BLaER1 treated with 17β-estradiol and CSF1 and Interleukin-3, amounts not matched to agents 10 nM and 100 nM (cell line): Measurements from ENCODE around the gene MRFAP1L1.
"Not testable (repeated sequence)": the region's sequence is repeated elsewhere in the genome, so short reads cannot be mapped to it uniquely, and the experiment has no call there.

Source experiments
- H3K27ac ChIP-seq, 11 experiments: shearing (Covaris generic); formaldehyde crosslinking; 2 replicates each; pipeline ENCODE4 v1.8.1; 2022
- H3K27me3 ChIP-seq, 11 experiments: shearing (Covaris generic); formaldehyde crosslinking; 2 replicates each; pipeline ENCODE4 v1.8.1; 2022
- H3K36me3 ChIP-seq, 11 experiments: shearing (Covaris generic); formaldehyde crosslinking; 2 replicates each; pipeline ENCODE4 v1.8.1; 2022
- H3K4me1 ChIP-seq, 10 experiments: shearing (Covaris generic); formaldehyde crosslinking; 2 replicates each; pipeline ENCODE4 v1.8.1; 2022
- H3K4me2 ChIP-seq, 11 experiments: shearing (Covaris generic); formaldehyde crosslinking; 2 replicates each; pipeline ENCODE4 v1.8.1; 2022
- H3K4me3 ChIP-seq, 10 experiments: shearing (Covaris generic); formaldehyde crosslinking; 2 replicates each; pipeline ENCODE4 v1.8.1; 2022
- H3K9ac ChIP-seq, 11 experiments: shearing (Covaris generic); formaldehyde crosslinking; 2 replicates each; pipeline ENCODE4 v1.8.1; 2022
- H3K9me3 ChIP-seq, 11 experiments: shearing (Covaris generic); formaldehyde crosslinking; replicated peaks in 1 of 11; 2 replicates each; pipeline ENCODE4 v1.8.1; 2022
- H4K20me1 ChIP-seq, 11 experiments: shearing (Covaris generic); formaldehyde crosslinking; 2 replicates each; pipeline ENCODE4 v1.8.1; 2022
- Cebpa-rat ChIP-seq, 11 experiments: shearing (Covaris generic); IDR thresholded peaks; 2 replicates each; pipeline ENCODE4 v1.8.1; 2022

MRFAP1L1 gene

GRCh38 chr4:6730603-6731317 is 21.1 kb upstream of the MRFAP1L1 start:
- H3K9ac ChIP-seq, result no peak overlapping the region
- peak overlapping the region in 4 of 11 experiments; percentile 13 to 29 (median 18); a peak in 4 of 22 replicates for H3K4me2 ChIP-seq
- no peak for TF ChIP-seq Cebpa-rat (IDR thresholded peaks at IDR 0.05)
- H3K27ac ChIP-seq, result peak overlapping the region in 1 of 11 experiments; percentile 27; a peak in 1 of 22 replicates
- H4K20me1 ChIP-seq, result no peaks in the 10 kb centered on the region
- H3K36me3 ChIP-seq, result no peaks in the 10 kb centered on the region
- H3K4me3 ChIP-seq, result no peak overlapping the region
- H3K27me3 ChIP-seq, result no peaks in the 10 kb centered on the region
- peaks cover 37 to 61% (median 41%) of the 10 kb centered on the region in 10 experiments for H3K4me1 ChIP-seq
- H3K9me3 ChIP-seq, result no peaks in the 10 kb centered on the region

DNA sequence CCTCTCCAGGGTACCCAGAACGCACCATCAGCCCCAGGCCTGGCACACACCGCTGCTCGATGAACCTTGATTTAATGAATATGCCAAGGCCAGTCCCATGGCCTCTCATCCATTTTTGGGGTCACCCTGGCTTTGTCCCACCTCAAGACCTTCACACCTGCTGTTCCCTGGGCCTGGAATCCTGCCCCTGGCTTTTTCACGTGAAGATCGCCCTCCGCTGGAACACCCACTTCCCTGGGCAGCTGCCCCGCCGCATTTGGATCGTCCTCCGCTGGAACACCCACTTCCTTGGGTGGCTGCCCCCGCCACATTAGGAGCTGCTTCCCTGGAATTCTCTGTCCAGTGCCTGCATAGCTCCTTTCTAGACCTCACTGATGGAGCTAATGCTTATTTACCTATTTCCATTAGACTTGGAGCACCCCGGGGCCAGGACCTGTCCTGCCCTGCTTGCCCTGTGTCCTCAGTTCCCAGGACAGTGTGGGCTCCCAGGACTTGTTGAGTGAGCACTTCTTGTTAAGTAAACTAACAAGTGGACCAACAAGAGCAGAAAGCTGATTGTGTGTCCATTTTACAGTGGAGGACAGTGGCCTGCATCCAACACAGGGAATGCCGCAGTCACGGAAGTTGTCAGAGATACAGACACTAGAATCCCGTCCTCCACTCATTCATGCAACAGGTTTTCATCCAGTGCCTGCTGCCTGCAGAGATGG is 18.8 kb upstream of the MRFAP1L1 start:
- H4K20me1 ChIP-seq, result no peaks in the 10 kb centered on the region
- peak overlapping the region in 1 of 11 experiments; percentile 34; a peak in 3 of 22 replicates for H3K9ac ChIP-seq
- peaks cover 37 to 54% (median 43%) of the 10 kb centered on the region in 10 experiments for H3K4me1 ChIP-seq
- H3K27ac ChIP-seq, result peak overlapping the region in 3 of 11 experiments; percentile 14 to 53 (median 43); a peak in 7 of 22 replicates
- H3K4me2 ChIP-seq, result peak overlapping the region; percentile 36 to 84 (median 73)
- no peaks in the 10 kb centered on the region for H3K36me3 ChIP-seq
- TF ChIP-seq Cebpa-rat (IDR thresholded peaks at IDR 0.05), result no peak
- no peak overlapping the region for H3K4me3 ChIP-seq
- no peaks in the 10 kb centered on the region for H3K27me3 ChIP-seq
- no peaks in the 10 kb centered on the region for H3K9me3 ChIP-seq

- Histone ChIP-seq H3K36me3 (no peaks in the 10 kb centered on the region), H3K27ac (peak overlapping the region in 3 of 11 experiments; percentile 14 to 53 (median 43); a peak in 7 of 22 replicates), H3K27me3 (no peaks in the 10 kb centered on the region), H3K4me2 (peak overlapping the region; percentile 36 to 84 (median 73)), H3K9me3 (no peaks in the 10 kb centered on the region), H4K20me1 (no peaks in the 10 kb centered on the region), H3K4me3 (no peak overlapping the region), H3K9ac (no peak overlapping the region), H3K4me1 (peaks cover 31 to 48% (median 41%) of the 10 kb centered on the region in 10 experiments)
- TF ChIP-seq Cebpa-rat (IDR thresholded peaks at IDR 0.05), result no peak
Measured at GRCh38 chr4:6727943-6728250, 18.2 kb upstream of the MRFAP1L1 start.

GRCh38 chr4:6727081-6727942 is 17.6 kb upstream of the MRFAP1L1 start:
- Histone ChIP-seq H3K9me3 (no peaks in the 10 kb centered on the region), H4K20me1 (no peaks in the 10 kb centered on the region), H3K36me3 (no peaks in the 10 kb centered on the region), H3K9ac (peak overlapping the region; percentile 23 to 78 (median 71); a peak in 19 of 22 replicates), H3K27ac (peak overlapping the region; percentile 33 to 85 (median 70); a peak in 21 of 22 replicates), H3K4me1 (peaks cover 25 to 42% (median 35%) of the 10 kb centered on the region in 10 experiments), H3K4me3 (peak overlapping the region in 8 of 10 experiments; percentile 4 to 41 (median 23); a peak in 6 of 20 replicates), H3K4me2 (peak overlapping the region; percentile 76 to 91 (median 86)), H3K27me3 (no peaks in the 10 kb centered on the region)
- TF ChIP-seq Cebpa-rat (IDR thresholded peaks at IDR 0.05), result no peak

GRCh38 chr4:6725427-6725961 is 15.8 kb upstream of the MRFAP1L1 start:
- H3K4me3 ChIP-seq, H3K27ac ChIP-seq, H4K20me1 ChIP-seq, H3K36me3 ChIP-seq, H3K4me2 ChIP-seq, H3K9me3 ChIP-seq, H3K27me3 ChIP-seq: not testable (repeated sequence)
- Histone ChIP-seq H3K4me1 (peaks cover 21 to 43% (median 35%) of the 10 kb centered on the region in 10 experiments), H3K9ac (0 out of 22 replicates have a peak overlapping the region, but pooled peaks of 1 of the 11 experiments have one; percentile 7)

- H3K4me2 ChIP-seq, result no peak overlapping the region
- TF ChIP-seq Cebpa-rat (IDR thresholded peaks at IDR 0.05), result no peak
- H3K9ac ChIP-seq, result peak overlapping the region in 2 of 11 experiments; percentile 7 to 10; a peak in 1 of 22 replicates
- H3K27ac ChIP-seq, result no peak overlapping the region; a peak in 1 of 22 replicates
- H4K20me1 ChIP-seq, result peaks cover 0 to 4% (median 1%) of the 10 kb centered on the region in 11 experiments; a peak in 7 of 22 replicates
- H3K27me3 ChIP-seq, result no peaks in the 10 kb centered on the region
- no peak overlapping the region for H3K4me3 ChIP-seq
- peaks cover 26 to 49% (median 43%) of the 10 kb centered on the region in 10 experiments for H3K4me1 ChIP-seq
- no peaks in the 10 kb centered on the region for H3K36me3 ChIP-seq
- H3K9me3 ChIP-seq, result no peaks in the 10 kb centered on the region
Measured at GRCh38 chr4:6724421-6725111, 14.9 kb upstream of the MRFAP1L1 start.

- H3K27me3 ChIP-seq, result no peaks in the 10 kb centered on the region
- H4K20me1 ChIP-seq, result peaks cover 0 to 11% (median 9%) of the 10 kb centered on the region in 11 experiments; a peak in 13 of 22 replicates
- no peak overlapping the region for H3K9ac ChIP-seq
- no peaks in the 10 kb centered on the region for H3K36me3 ChIP-seq
- peaks cover 24 to 51% (median 42%) of the 10 kb centered on the region in 10 experiments for H3K4me1 ChIP-seq
- no peaks in the 10 kb centered on the region for H3K9me3 ChIP-seq
- H3K4me3 ChIP-seq, result no peak overlapping the region
- H3K27ac ChIP-seq, result no peak overlapping the region
- TF ChIP-seq Cebpa-rat (IDR thresholded peaks at IDR 0.05), result no peak
- H3K4me2 ChIP-seq, result no peak overlapping the region
Measured at GRCh38 chr4:6723851-6724250, 14.2 kb upstream of the MRFAP1L1 start.

- no peak overlapping the region for H3K9ac ChIP-seq
- no peaks in the 10 kb centered on the region for H3K27me3 ChIP-seq
- no peak overlapping the region for H3K27ac ChIP-seq
- H3K36me3 ChIP-seq, result no peaks in the 10 kb centered on the region; a peak in 1 of 22 replicates
- peaks cover 19 to 48% (median 40%) of the 10 kb centered on the region in 10 experiments for H3K4me1 ChIP-seq
- H3K9me3 ChIP-seq, result no peaks in the 10 kb centered on the region
- peaks cover 4 to 21% (median 17%) of the 10 kb centered on the region in 11 experiments; a peak in 18 of 22 replicates for H4K20me1 ChIP-seq
- no peak overlapping the region for H3K4me2 ChIP-seq
- H3K4me3 ChIP-seq, result no peak overlapping the region
- no peak for TF ChIP-seq Cebpa-rat (IDR thresholded peaks at IDR 0.05)
Measured at GRCh38 chr4:6722891-6723290, 13.2 kb upstream of the MRFAP1L1 start.
